Measurements from ENCODE around the gene SLC13A1. TPM values are rescaled to one million over a fixed set of nuclear protein-coding genes. Genes with fewer than 3 reads are reported as not detected.

Gene SLC13A1
- total and polyA plus RNA-seq, 4 experiments from 2014 or later = not detected

DNA sequence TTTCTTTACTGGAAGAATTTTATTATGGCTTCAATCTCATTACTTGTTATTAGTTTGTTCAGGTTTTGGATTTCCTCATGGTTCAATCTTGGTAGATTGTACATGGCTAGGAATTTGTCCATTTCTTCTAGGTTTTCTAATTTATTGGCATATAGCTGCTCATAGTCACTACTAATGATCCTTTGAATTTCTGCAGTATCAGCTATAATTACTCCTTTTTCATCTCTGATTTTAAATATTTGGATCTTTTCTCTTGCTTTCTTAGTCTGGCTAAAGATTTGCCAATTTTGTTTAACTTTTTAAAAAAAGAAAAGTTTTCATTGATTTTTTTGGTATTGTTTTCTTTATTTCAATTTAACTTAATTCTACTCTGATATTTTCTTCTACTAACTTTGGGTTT is 59.2 kb downstream of the SLC13A1 start:
- Histone ChIP-seq H3K27ac (ENCODE audit: low read depth, low read length) (no peak overlapping the region), H3K4me1 (ENCODE audit: insufficient read depth, low read length) (no peaks in the 10 kb centered on the region), H3K9me3 (ENCODE audit: control insufficient read depth in 1 of 2, low read length in 2 of 2) (no peaks in the 10 kb centered on the region), H3K36me3 (ENCODE audit: insufficient read depth, low read length) (no peaks in the 10 kb centered on the region), H3K4me3 (ENCODE audit: low read length in 2 of 2) (no peak overlapping the region), H3K27me3 (ENCODE audit: insufficient read depth, low read length) (no peaks in the 10 kb centered on the region)
- no peak for DNase-seq
- ChIA-PET POLR2A (ENCODE audit: partially characterized antibody) (no interaction called here), CTCF (ENCODE audit: partially characterized antibody) (no interaction called here)
- Mint-ChIP-seq H3K9me3 (peaks cover 0 to 6% (median 3%) of the 10 kb centered on the region in 8 donors), H3K36me3 (no peaks in the 10 kb centered on the region), H3K27me3 (no peaks in the 10 kb centered on the region), H3K27ac (no peak overlapping the region), H3K4me3 (no peak overlapping the region), H3K4me1 (no peaks in the 10 kb centered on the region)
- intact Hi-C loops (cut with micrococcal nuclease) = no loop called here

DNA sequence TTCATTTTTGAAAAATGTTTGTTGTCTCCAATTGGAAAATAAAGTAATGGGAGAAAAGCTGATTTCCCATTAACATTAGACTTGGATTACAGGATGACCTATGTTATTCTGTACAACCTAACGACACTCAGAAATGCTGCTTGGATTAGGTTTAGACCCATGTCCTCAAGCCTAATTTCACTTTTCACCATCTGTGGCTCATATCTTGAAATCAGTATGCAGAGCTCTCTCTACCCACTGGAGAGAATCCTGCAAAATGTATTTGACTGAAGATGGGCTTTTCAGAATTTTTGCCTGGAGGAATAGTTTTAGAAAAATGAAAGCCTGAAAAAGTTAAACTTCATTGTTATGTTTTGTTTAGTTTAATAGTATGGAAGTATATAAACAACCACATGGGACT is 63.8 kb downstream of the SLC13A1 start:
- H3K4me3 Mint-ChIP-seq = no peak overlapping the region
- H3K27ac Mint-ChIP-seq = no peak overlapping the region
- no peak for DNase-seq
- no peaks in the 10 kb centered on the region for H3K27me3 Mint-ChIP-seq
- H3K9me3 Mint-ChIP-seq = peaks cover 0 to 6% (median 4%) of the 10 kb centered on the region in 8 donors
- Histone ChIP-seq H3K27ac (ENCODE audit: low read depth, low read length) (no peak overlapping the region), H3K4me1 (ENCODE audit: insufficient read depth, low read length) (no peaks in the 10 kb centered on the region), H3K36me3 (ENCODE audit: insufficient read depth, low read length) (no peaks in the 10 kb centered on the region), H3K9me3 (ENCODE audit: control insufficient read depth in 1 of 2, low read length in 2 of 2) (no peaks in the 10 kb centered on the region), H3K27me3 (ENCODE audit: insufficient read depth, low read length) (no peaks in the 10 kb centered on the region), H3K4me3 (ENCODE audit: low read length in 2 of 2) (no peak overlapping the region)
- CTCF ChIA-PET (ENCODE audit: partially characterized antibody) = no interaction called here
- H3K36me3 Mint-ChIP-seq = no peaks in the 10 kb centered on the region
- H3K4me1 Mint-ChIP-seq = no peaks in the 10 kb centered on the region
- intact Hi-C loops (cut with micrococcal nuclease) = no loop called here
- POLR2A ChIA-PET (ENCODE audit: partially characterized antibody) = no interaction called here

DNA sequence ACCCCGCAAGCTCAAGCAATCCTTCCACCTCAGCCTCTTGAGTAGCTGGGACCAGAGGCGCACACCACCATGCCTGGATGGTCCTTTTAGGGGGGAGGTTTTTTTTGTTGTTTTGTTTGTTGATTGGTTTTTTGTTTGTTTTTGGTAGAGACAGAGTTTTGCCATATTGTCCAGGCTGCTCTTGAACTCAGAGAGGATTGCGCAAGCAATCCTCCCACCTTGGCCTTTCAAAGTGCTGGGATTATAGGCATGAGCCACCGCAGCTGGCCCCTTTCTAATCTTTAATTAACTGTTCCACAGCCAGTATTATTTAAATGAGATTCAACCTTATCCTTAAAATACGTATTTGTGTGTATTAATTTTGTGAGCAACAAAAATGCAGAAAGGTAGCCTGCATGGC is 65.8 kb downstream of the SLC13A1 start:
- peaks cover 0 to 9% (median 5%) of the 10 kb centered on the region in 8 donors for H3K9me3 Mint-ChIP-seq
- H3K4me3 Mint-ChIP-seq = no peak overlapping the region
- intact Hi-C loops (cut with micrococcal nuclease) = no loop called here
- ChIA-PET POLR2A (ENCODE audit: partially characterized antibody) (no interaction called here), CTCF (ENCODE audit: partially characterized antibody) (no interaction called here)
- H3K27ac Mint-ChIP-seq = no peak overlapping the region
- Histone ChIP-seq H3K4me1 (ENCODE audit: insufficient read depth, low read length) (no peaks in the 10 kb centered on the region), H3K36me3 (ENCODE audit: insufficient read depth, low read length) (no peaks in the 10 kb centered on the region), H3K27me3 (ENCODE audit: insufficient read depth, low read length) (no peaks in the 10 kb centered on the region), H3K27ac (ENCODE audit: low read depth, low read length) (no peak overlapping the region), H3K4me3 (ENCODE audit: low read length in 2 of 2) (no peak overlapping the region), H3K9me3 (ENCODE audit: control insufficient read depth in 1 of 2, low read length in 2 of 2) (no peaks in the 10 kb centered on the region)
- H3K27me3 Mint-ChIP-seq = no peaks in the 10 kb centered on the region
- no peaks in the 10 kb centered on the region for H3K36me3 Mint-ChIP-seq
- H3K4me1 Mint-ChIP-seq = no peaks in the 10 kb centered on the region
- DNase-seq = no peak

DNA sequence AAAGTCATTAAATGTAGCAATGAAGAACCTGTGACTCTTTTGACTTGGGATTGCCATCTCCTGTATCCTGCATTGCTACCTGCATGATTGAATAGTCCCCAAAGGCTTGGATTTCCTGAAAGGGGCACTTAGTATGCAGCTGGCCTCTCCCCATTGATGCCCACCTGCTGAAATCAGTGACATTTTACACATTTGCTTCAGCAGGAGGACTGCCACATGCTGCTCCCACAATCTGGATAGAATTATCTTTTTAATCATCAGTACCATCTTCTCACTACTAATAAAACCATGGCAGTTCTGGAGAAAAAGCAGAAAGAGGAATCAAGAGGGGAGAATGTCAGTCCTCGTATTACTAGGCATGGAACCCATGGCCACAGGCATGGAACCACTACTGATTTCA is 67.8 kb downstream of the SLC13A1 start:
- intact Hi-C loops (cut with micrococcal nuclease) = no loop called here
- POLR2A ChIA-PET (ENCODE audit: partially characterized antibody) = no interaction called here
- Mint-ChIP-seq H3K27me3 (no peaks in the 10 kb centered on the region), H3K9me3 (peaks cover 0 to 9% (median 3%) of the 10 kb centered on the region in 8 donors), H3K27ac (no peak overlapping the region), H3K4me3 (no peak overlapping the region), H3K4me1 (no peaks in the 10 kb centered on the region), H3K36me3 (no peaks in the 10 kb centered on the region)
- no peaks in the 10 kb centered on the region for H3K4me1 ChIP-seq (ENCODE audit: insufficient read depth, low read length)
- no peaks in the 10 kb centered on the region for H3K27me3 ChIP-seq (ENCODE audit: insufficient read depth, low read length)
- no peak overlapping the region for H3K4me3 ChIP-seq (ENCODE audit: low read length in 2 of 2)
- H3K27ac ChIP-seq (ENCODE audit: low read depth, low read length) = no peak overlapping the region
- no peaks in the 10 kb centered on the region for H3K36me3 ChIP-seq (ENCODE audit: insufficient read depth, low read length)
- no peak for DNase-seq
- no peaks in the 10 kb centered on the region for H3K9me3 ChIP-seq (ENCODE audit: control insufficient read depth in 1 of 2, low read length in 2 of 2)
- CTCF ChIA-PET (ENCODE audit: partially characterized antibody) = no interaction called here

DNA sequence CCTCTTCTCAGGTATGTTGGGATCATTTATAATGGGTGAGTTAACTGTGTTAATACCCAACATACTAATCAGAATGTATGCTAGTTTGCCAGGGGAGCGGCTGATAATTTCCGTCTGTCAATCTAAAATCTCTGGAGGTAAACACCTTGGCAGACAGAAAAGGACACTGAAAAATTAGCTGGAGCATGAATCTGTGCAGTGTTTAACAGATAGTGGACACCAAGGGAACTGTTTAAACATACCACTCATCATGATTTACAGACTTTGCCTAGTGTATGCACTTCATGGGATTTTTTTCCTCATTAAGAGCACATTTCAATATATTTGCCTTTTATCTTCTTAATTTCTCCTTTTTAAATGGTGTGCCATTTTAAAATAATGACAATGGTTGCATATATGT is 68.2 kb downstream of the SLC13A1 start:
- no peaks in the 10 kb centered on the region for H3K27me3 ChIP-seq (ENCODE audit: insufficient read depth, low read length)
- POLR2A ChIA-PET (ENCODE audit: partially characterized antibody) = no interaction called here
- H3K9me3 ChIP-seq (ENCODE audit: control insufficient read depth in 1 of 2, low read length in 2 of 2) = no peaks in the 10 kb centered on the region

DNA sequence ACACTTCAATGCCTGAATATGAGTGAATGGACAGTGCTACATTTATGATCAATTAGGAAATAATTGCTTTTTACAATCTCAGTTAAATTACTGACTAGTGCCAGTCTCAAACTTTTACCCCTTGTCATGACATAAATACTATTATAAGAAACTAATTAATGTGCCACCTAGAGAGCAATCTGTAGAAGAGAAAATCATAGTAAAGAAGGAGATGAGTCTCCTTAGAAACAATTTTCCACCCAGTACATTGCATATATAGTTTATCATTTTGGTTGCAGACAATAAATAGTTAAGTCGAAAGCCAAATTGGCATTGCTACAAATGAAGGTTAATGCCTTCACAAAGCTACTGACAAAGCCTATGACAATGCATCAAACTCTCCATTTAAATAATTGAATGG is 68.6 kb downstream of the SLC13A1 start:
- POLR2A ChIA-PET (ENCODE audit: partially characterized antibody) = no interaction called here
- CTCF ChIA-PET (ENCODE audit: partially characterized antibody) = no interaction called here
- DNase-seq = no peak
- no peak overlapping the region for H3K4me3 Mint-ChIP-seq
- intact Hi-C loops (cut with micrococcal nuclease) = no loop called here
- H3K27ac Mint-ChIP-seq = no peak overlapping the region
- Histone ChIP-seq H3K36me3 (ENCODE audit: insufficient read depth, low read length) (no peaks in the 10 kb centered on the region), H3K4me1 (ENCODE audit: insufficient read depth, low read length) (no peaks in the 10 kb centered on the region), H3K27me3 (ENCODE audit: insufficient read depth, low read length) (no peaks in the 10 kb centered on the region), H3K4me3 (ENCODE audit: low read length in 2 of 2) (no peak overlapping the region), H3K9me3 (ENCODE audit: control insufficient read depth in 1 of 2, low read length in 2 of 2) (no peaks in the 10 kb centered on the region), H3K27ac (ENCODE audit: low read depth, low read length) (no peak overlapping the region)
- peaks cover 0 to 9% (median 3%) of the 10 kb centered on the region in 8 donors for H3K9me3 Mint-ChIP-seq
- no peaks in the 10 kb centered on the region for H3K27me3 Mint-ChIP-seq
- H3K36me3 Mint-ChIP-seq = no peaks in the 10 kb centered on the region
- H3K4me1 Mint-ChIP-seq = no peaks in the 10 kb centered on the region

More for the DNA sequence above, 68.2 kb downstream of the SLC13A1 start:
- DNase-seq = no peak
- no peak overlapping the region for H3K4me3 ChIP-seq (ENCODE audit: low read length in 2 of 2)
- H3K36me3 Mint-ChIP-seq = no peaks in the 10 kb centered on the region
- peaks cover 0 to 9% (median 3%) of the 10 kb centered on the region in 8 donors for H3K9me3 Mint-ChIP-seq
- H3K4me3 Mint-ChIP-seq = no peak overlapping the region
- H3K27me3 Mint-ChIP-seq = no peaks in the 10 kb centered on the region
- intact Hi-C loops (cut with micrococcal nuclease) = no loop called here
- H3K4me1 ChIP-seq (ENCODE audit: insufficient read depth, low read length) = no peaks in the 10 kb centered on the region
- CTCF ChIA-PET (ENCODE audit: partially characterized antibody) = no interaction called here
- H3K27ac Mint-ChIP-seq = no peak overlapping the region
- H3K27ac ChIP-seq (ENCODE audit: low read depth, low read length) = no peak overlapping the region
- H3K36me3 ChIP-seq (ENCODE audit: insufficient read depth, low read length) = no peaks in the 10 kb centered on the region
- H3K4me1 Mint-ChIP-seq = no peaks in the 10 kb centered on the region

DNA sequence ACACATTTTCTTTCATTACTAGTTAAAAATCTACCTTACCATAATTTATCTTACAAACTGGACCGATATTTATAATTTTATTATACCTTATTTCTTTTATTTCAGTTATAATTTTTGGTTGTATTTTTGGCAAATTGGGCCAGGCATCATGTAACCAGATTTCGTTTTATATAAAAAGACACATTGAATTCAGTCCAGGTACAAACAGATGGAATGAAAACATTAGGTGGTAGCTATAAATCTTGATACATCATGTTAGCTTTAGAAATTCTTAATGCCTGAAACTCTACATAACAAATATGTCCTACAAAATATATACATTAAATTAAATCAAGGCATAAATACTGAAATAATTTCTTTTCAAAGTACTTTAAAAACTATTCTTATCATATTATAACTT is 73.1 kb downstream of the SLC13A1 start:
- H3K4me3 ChIP-seq (ENCODE audit: low read length in 2 of 2) = no peak overlapping the region
- intact Hi-C loops (cut with micrococcal nuclease) = no loop called here
- no peak for DNase-seq
- no peaks in the 10 kb centered on the region for H3K4me1 ChIP-seq (ENCODE audit: insufficient read depth, low read length)
- Mint-ChIP-seq H3K36me3 (no peaks in the 10 kb centered on the region), H3K27ac (no peak overlapping the region), H3K9me3 (peaks cover 0 to 6% (median under 1%) of the 10 kb centered on the region in 8 donors), H3K4me1 (no peaks in the 10 kb centered on the region), H3K4me3 (no peak overlapping the region), H3K27me3 (no peaks in the 10 kb centered on the region)
- H3K9me3 ChIP-seq (ENCODE audit: control insufficient read depth in 1 of 2, low read length in 2 of 2) = no peaks in the 10 kb centered on the region
- ChIA-PET POLR2A (ENCODE audit: partially characterized antibody) (no interaction called here), CTCF (ENCODE audit: partially characterized antibody) (no interaction called here)
- H3K36me3 ChIP-seq (ENCODE audit: insufficient read depth, low read length) = no peaks in the 10 kb centered on the region
- no peak overlapping the region for H3K27ac ChIP-seq (ENCODE audit: low read depth, low read length)
- no peaks in the 10 kb centered on the region for H3K27me3 ChIP-seq (ENCODE audit: insufficient read depth, low read length)

DNA sequence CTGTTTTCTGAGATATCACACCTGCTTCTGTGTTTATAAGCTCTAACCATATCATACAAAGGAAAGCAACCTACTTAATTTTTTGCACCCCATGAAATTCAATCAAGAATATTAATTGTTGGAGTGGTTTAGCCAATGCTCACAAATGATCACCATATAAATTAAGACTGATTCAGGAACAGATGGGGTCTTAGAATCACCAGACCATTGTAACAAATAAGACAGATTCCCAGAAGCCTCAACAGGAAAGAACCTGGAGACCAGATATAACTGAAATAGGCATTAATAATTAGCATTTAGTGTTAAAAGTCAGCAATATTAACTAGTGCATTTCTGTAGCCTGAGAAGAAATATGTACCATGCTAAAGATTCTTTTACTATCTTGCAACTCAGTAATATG is 73.6 kb downstream of the SLC13A1 start:
- no peaks in the 10 kb centered on the region for H3K36me3 Mint-ChIP-seq

More for the DNA sequence above, 73.6 kb downstream of the SLC13A1 start:
- CTCF ChIA-PET (ENCODE audit: partially characterized antibody) = no interaction called here
- no peak overlapping the region for H3K4me3 Mint-ChIP-seq
- H3K27ac Mint-ChIP-seq = no peak overlapping the region
- H3K4me3 ChIP-seq (ENCODE audit: low read length in 2 of 2) = no peak overlapping the region
- no peak for DNase-seq
- H3K4me1 ChIP-seq (ENCODE audit: insufficient read depth, low read length) = no peaks in the 10 kb centered on the region
- H3K4me1 Mint-ChIP-seq = no peaks in the 10 kb centered on the region
- H3K9me3 Mint-ChIP-seq = peaks cover 0 to 5% (median under 1%) of the 10 kb centered on the region in 8 donors
- no peaks in the 10 kb centered on the region for H3K36me3 ChIP-seq (ENCODE audit: insufficient read depth, low read length)
- no peaks in the 10 kb centered on the region for H3K9me3 ChIP-seq (ENCODE audit: control insufficient read depth in 1 of 2, low read length in 2 of 2)
- intact Hi-C loops (cut with micrococcal nuclease) = no loop called here
- no peak overlapping the region for H3K27ac ChIP-seq (ENCODE audit: low read depth, low read length)
- H3K27me3 Mint-ChIP-seq = no peaks in the 10 kb centered on the region
- H3K27me3 ChIP-seq (ENCODE audit: insufficient read depth, low read length) = no peaks in the 10 kb centered on the region
- POLR2A ChIA-PET (ENCODE audit: partially characterized antibody) = no interaction called here

All from CD4-positive, alpha-beta memory T cell (primary cell).